C4-2B (cell line): ENCODE results near the gene WNT9B.

Experiments
- H3K27ac ChIP-seq: fragments of 450-650 bp; 2 replicates; pipeline ENCODE4 v1.5.1; 2017
- CTCF ChIP-seq: fragments of 450-650 bp; conservative IDR thresholded peaks from 2 replicates; pipeline ENCODE4 v1.5.1; 2017; ENCODE audit warnings: mild to moderate bottlenecking
- ZFX ChIP-seq: fragments of 450-650 bp; IDR thresholded peaks from 2 replicates; pipeline ENCODE4 v1.6.1; 2017

WNT9B gene

GRCh38 chr17:46847204-46848191, 3.9 kb upstream of the WNT9B start:
- no peak overlapping the region for H3K27ac ChIP-seq
- no peak for TF ChIP-seq CTCF
- TF ChIP-seq ZFX: no peak

GRCh38 chr17:46848534-46848933, 2.8 kb upstream of the WNT9B start:
- TF ChIP-seq ZFX (no peak), CTCF (no peak)
- no peak overlapping the region for H3K27ac ChIP-seq

GRCh38 chr17:46850688-46851028, 725 bp upstream of the WNT9B start:
- H3K27ac ChIP-seq: no peak overlapping the region
- TF ChIP-seq ZFX: no peak
- TF ChIP-seq CTCF: no peak

GRCh38 chr17:46853896-46854444, 2.6 kb downstream of the WNT9B start:
- TF ChIP-seq ZFX (no peak), CTCF (no peak)

GRCh38 chr17:46854515-46854914, 3.1 kb downstream of the WNT9B start:
- no peak overlapping the region for H3K27ac ChIP-seq
- TF ChIP-seq ZFX: no peak
- no peak for TF ChIP-seq CTCF

More at GRCh38 chr17:46853896-46854444, 2.6 kb downstream of the WNT9B start:
- H3K27ac ChIP-seq: no peak overlapping the region

GRCh38 chr17:46854948-46855347, 3.6 kb downstream of the WNT9B start:
- TF ChIP-seq CTCF (no peak), ZFX (no peak)
- H3K27ac ChIP-seq: no peak overlapping the region

- TF ChIP-seq ZFX (no peak), CTCF (no peak)
- no peak overlapping the region for H3K27ac ChIP-seq
Observed at GRCh38 chr17:46857600-46857999, 6.2 kb downstream of the WNT9B start.
